AML-193 (cell line): Measurements from ENCODE around the gene TFPI.

Experiments
- DNase-seq, 2 experiments: peaks; one replicate each; lab custom pipeline; 2025; lab: John Stamatoyannopoulos, UW

Gene TFPI

GRCh38 chr2:187504312-187504921, 49.8 kb downstream of the TFPI start:
- DNase-seq: no peak

- no peak for DNase-seq
Measured at GRCh38 chr2:187503700-187504099, 50.5 kb downstream of the TFPI start.

- DNase-seq: no peak
Measured at GRCh38 chr2:187502467-187502866, 51.8 kb downstream of the TFPI start.

GRCh38 chr2:187500585-187501359, 53.5 kb downstream of the TFPI start:
- DNase-seq: peak; percentile 7 to 18

- DNase-seq: peak; percentile 53 to 66
Measured at GRCh38 chr2:187499941-187500532, 54.2 kb downstream of the TFPI start.

GRCh38 chr2:187497858-187498463, 56.3 kb downstream of the TFPI start:
- DNase-seq: peak in 1 of 2 experiments; percentile 36

GRCh38 chr2:187497140-187497539, 57.1 kb downstream of the TFPI start:
- no peak for DNase-seq

GRCh38 chr2:187495324-187495723, 58.9 kb downstream of the TFPI start:
- DNase-seq: no peak

- DNase-seq: no peak
Measured at GRCh38 chr2:187493877-187494568, 60.2 kb downstream of the TFPI start.

- no peak for DNase-seq
Measured at GRCh38 chr2:187493180-187493579, 61.1 kb downstream of the TFPI start.

GRCh38 chr2:187486241-187486640, 68.0 kb downstream of the TFPI start:
- no peak for DNase-seq

- DNase-seq: no peak
Measured at GRCh38 chr2:187485523-187485922, 68.7 kb downstream of the TFPI start.

GRCh38 chr2:187483537-187483936, 70.7 kb downstream of the TFPI start:
- DNase-seq: no peak

- DNase-seq: no peak
Measured at GRCh38 chr2:187482796-187483195, 71.4 kb downstream of the TFPI start.

- no peak for DNase-seq
Measured at GRCh38 chr2:187481543-187481942, 72.7 kb downstream of the TFPI start.

GRCh38 chr2:187478719-187479118, 75.5 kb downstream of the TFPI start:
- DNase-seq: no peak

GRCh38 chr2:187477051-187477450, 77.2 kb downstream of the TFPI start:
- DNase-seq: no peak

GRCh38 chr2:187475499-187476248, 78.6 kb downstream of the TFPI start:
- peak; percentile 74 to 81 for DNase-seq

GRCh38 chr2:187470698-187471097, 83.5 kb downstream of the TFPI start:
- DNase-seq: no peak

GRCh38 chr2:187469538-187469937, 84.7 kb downstream of the TFPI start:
- DNase-seq: no peak

GRCh38 chr2:187468262-187468661, 86.0 kb downstream of the TFPI start:
- DNase-seq: no peak
